ENCODE data around the gene PDLIM3. TPM values are rescaled to one million over a fixed set of nuclear protein-coding genes. Genes with fewer than 3 reads are reported as not detected.

PDLIM3 gene
- polyA plus RNA-seq, 1 donor (not counting 4 experiments of a cell fraction or from before 2014, with no cell fraction given) = not detected

- H4K20me1 ChIP-seq (ENCODE audit: control insufficient read depth, extremely low read depth, insufficient read depth, low read length) = no peaks in the 10 kb centered on the region
- no peak for DNase-seq (ENCODE audit: low read depth, low spot score)
- no peak overlapping the region for H2AFZ ChIP-seq (ENCODE audit: control insufficient read depth, low read length)
- H3K79me2 ChIP-seq (ENCODE audit: control insufficient read depth, insufficient read depth, low read length) = no peaks in the 10 kb centered on the region
- no peak overlapping the region for H3K4me3 ChIP-seq (ENCODE audit: control insufficient read depth in 2 of 3, extremely low read depth in 1 of 3, insufficient read depth in 2 of 3, low read depth in 1 of 3, low read length in 3 of 3)
- TF ChIP-seq EZH2 (IDR thresholded peaks at IDR 0.05; ENCODE audit: low read length) (no peak), CTCF (optimal IDR thresholded peaks at IDR 0.05 in 1 of 3, IDR thresholded peaks at IDR 0.05 in 1 of 3, conservative IDR thresholded peaks at IDR 0.05 in 1 of 3; ENCODE audit: extremely low read depth in 1 of 3, insufficient read depth in 2 of 3, low read length in 3 of 3) (no peak)
- H3K9me3 ChIP-seq (ENCODE audit: control insufficient read depth, low read depth, low read length) = no peaks in the 10 kb centered on the region
- FAIRE-seq = no peak
- peaks cover 4% of the 10 kb centered on the region for H3K4me1 ChIP-seq (ENCODE audit: control insufficient read depth, extremely low read depth, insufficient read depth, low read length)
- no peak overlapping the region for H3K4me2 ChIP-seq (ENCODE audit: control insufficient read depth, extremely low read depth, insufficient read depth, low read depth, low read length)
- dilution Hi-C loops (cut with MboI; ENCODE audit: extremely low pct_ligation_motif_present, low sequenced_read_pairs) = no loop called here
- no peak overlapping the region for H3K27ac ChIP-seq (ENCODE audit: control insufficient read depth, insufficient read depth, low read length)
- H3K9ac ChIP-seq (ENCODE audit: control insufficient read depth, extremely low read depth, insufficient read depth, low read length) = no peak overlapping the region
- H3K36me3 ChIP-seq (ENCODE audit: control insufficient read depth in 2 of 2, extremely low read depth in 1 of 2, insufficient read depth in 2 of 2, low read length in 2 of 2) = no peaks in the 10 kb centered on the region
- H3K9me1 ChIP-seq (ENCODE audit: control insufficient read depth, extremely low read depth, insufficient read depth, low read length) = no peaks in the 10 kb centered on the region
- no peaks in the 10 kb centered on the region for H3K27me3 ChIP-seq (ENCODE audit: control insufficient read depth, extremely low read depth, insufficient read depth, low read length)
These were observed 30.4 kb upstream of the PDLIM3 start for GRCh38 chr4:185565696-185566095.

- no peaks in the 10 kb centered on the region for H3K36me3 ChIP-seq (ENCODE audit: control insufficient read depth in 2 of 2, extremely low read depth in 1 of 2, insufficient read depth in 2 of 2, low read length in 2 of 2)
- H3K9me3 ChIP-seq (ENCODE audit: control insufficient read depth, low read depth, low read length) = no peaks in the 10 kb centered on the region
- no peaks in the 10 kb centered on the region for H3K27me3 ChIP-seq (ENCODE audit: control insufficient read depth, extremely low read depth, insufficient read depth, low read length)
- H3K79me2 ChIP-seq (ENCODE audit: control insufficient read depth, insufficient read depth, low read length) = no peaks in the 10 kb centered on the region
- peaks cover 6% of the 10 kb centered on the region for H3K4me1 ChIP-seq (ENCODE audit: control insufficient read depth, extremely low read depth, insufficient read depth, low read length)
- no peak for FAIRE-seq
- no peaks in the 10 kb centered on the region for H4K20me1 ChIP-seq (ENCODE audit: control insufficient read depth, extremely low read depth, insufficient read depth, low read length)
- no peak overlapping the region for H3K9ac ChIP-seq (ENCODE audit: control insufficient read depth, extremely low read depth, insufficient read depth, low read length)
- TF ChIP-seq EZH2 (IDR thresholded peaks at IDR 0.05; ENCODE audit: low read length) (no peak), CTCF (optimal IDR thresholded peaks at IDR 0.05 in 1 of 3, IDR thresholded peaks at IDR 0.05 in 1 of 3, conservative IDR thresholded peaks at IDR 0.05 in 1 of 3; ENCODE audit: extremely low read depth in 1 of 3, insufficient read depth in 2 of 3, low read length in 3 of 3) (no peak)
- dilution Hi-C loops (cut with MboI; ENCODE audit: extremely low pct_ligation_motif_present, low sequenced_read_pairs) = no loop called here
- no peak overlapping the region for H2AFZ ChIP-seq (ENCODE audit: control insufficient read depth, low read length)
- H3K9me1 ChIP-seq (ENCODE audit: control insufficient read depth, extremely low read depth, insufficient read depth, low read length) = no peaks in the 10 kb centered on the region
- no peak overlapping the region for H3K4me3 ChIP-seq (ENCODE audit: control insufficient read depth in 2 of 3, extremely low read depth in 1 of 3, insufficient read depth in 2 of 3, low read depth in 1 of 3, low read length in 3 of 3)
- DNase-seq (ENCODE audit: low read depth, low spot score) = no peak
- no peak overlapping the region for H3K4me2 ChIP-seq (ENCODE audit: control insufficient read depth, extremely low read depth, insufficient read depth, low read depth, low read length)
- no peak overlapping the region for H3K27ac ChIP-seq (ENCODE audit: control insufficient read depth, insufficient read depth, low read length)
These were observed 29.0 kb upstream of the PDLIM3 start for GRCh38 chr4:185564349-185564748.

Data from keratinocyte (primary cell).